ENCODE results near the gene ZNF598. TPM values are rescaled to one million over a fixed set of nuclear protein-coding genes. Genes with fewer than 3 reads are reported as not detected.
"Not testable (repeated sequence)": the region's sequence is repeated elsewhere in the genome, so short reads cannot be mapped to it uniquely, and the experiment has no call there.

Gene ZNF598
- polyA plus RNA-seq, 3 donors = 21.4 to 30.9 (median 25.0) TPM

GRCh38 chr16:1977875-1978268 is 31.7 kb downstream of the ZNF598 start:
- DNase-seq = no peak

GRCh38 chr16:1976951-1977874 is 32.4 kb downstream of the ZNF598 start:
- DNase-seq = no peak

GRCh38 chr16:1976216-1976520 is 33.5 kb downstream of the ZNF598 start:
- no peak for DNase-seq

- DNase-seq = no peak
Measured at GRCh38 chr16:1975432-1976215, 34.0 kb downstream of the ZNF598 start.

GRCh38 chr16:1974157-1975070 is 35.2 kb downstream of the ZNF598 start:
- no peak for DNase-seq

GRCh38 chr16:1973461-1974156 is 36.0 kb downstream of the ZNF598 start:
- DNase-seq = no peak

- no peak for DNase-seq
Measured at GRCh38 chr16:1972490-1972877, 37.1 kb downstream of the ZNF598 start.

GRCh38 chr16:1971796-1972489 is 37.7 kb downstream of the ZNF598 start, which contains the start of gene TBL3:
TBL3 (plus strand) TSS chr16:1972053; CDS start chr16:1972165, 112 bp downstream.
- DNase-seq = peak; percentile 94

- DNase-seq = no peak
Measured at GRCh38 chr16:1968146-1968953, 41.3 kb downstream of the ZNF598 start.

- DNase-seq = no peak
Measured at GRCh38 chr16:1966460-1966859, 43.2 kb downstream of the ZNF598 start, which contains the start of gene RNF151. RNF151 (plus strand) TSS chr16:1966856; CDS start chr16:1966882, 26 bp downstream.

GRCh38 chr16:1965396-1966001 is 44.1 kb downstream of the ZNF598 start:
- no peak for DNase-seq

- DNase-seq = peak; percentile 99
Measured at GRCh38 chr16:1964506-1965395, 44.9 kb downstream of the ZNF598 start, which contains the start of gene RPS2. RPS2 (minus strand) TSS chr16:1964826; CDS start chr16:1964625, 201 bp downstream.

GRCh38 chr16:1963806-1964505 is 45.7 kb downstream of the ZNF598 start:
- DNase-seq = no peak

GRCh38 chr16:1962161-1963153 is 47.2 kb downstream of the ZNF598 start:
- not testable (repeated sequence) for DNase-seq

GRCh38 chr16:1961651-1962067 is 48.0 kb downstream of the ZNF598 start:
- DNase-seq = no peak
